NCI-H1436 treated with DMSO at 0.1 percent for 48 hours (cell line): ENCODE measurements around the gene CLDN18.

Experiments
- DNase-seq: peaks from one replicate; lab custom pipeline; 2025; lab: John Stamatoyannopoulos, UW

The CLDN18 gene

GRCh38 chr3:138062626-138063025 is 52.7 kb downstream of the CLDN18 start:
- no peak for DNase-seq

- DNase-seq, result no peak
These were observed 53.5 kb downstream of the CLDN18 start for GRCh38 chr3:138063416-138063815.

- DNase-seq, result no peak
These were observed 56.0 kb downstream of the CLDN18 start for GRCh38 chr3:138065949-138066348.

- no peak for DNase-seq
These were observed 56.4 kb downstream of the CLDN18 start for GRCh38 chr3:138066383-138066782.

GRCh38 chr3:138066972-138067371 is 57.0 kb downstream of the CLDN18 start:
- DNase-seq, result no peak

- DNase-seq, result no peak
These were observed 58.1 kb downstream of the CLDN18 start for GRCh38 chr3:138068046-138068445.

GRCh38 chr3:138068579-138069174 is 58.7 kb downstream of the CLDN18 start:
- DNase-seq, result peak; percentile 9

GRCh38 chr3:138070006-138070405 is 60.0 kb downstream of the CLDN18 start:
- no peak for DNase-seq

GRCh38 chr3:138072796-138073195 is 62.8 kb downstream of the CLDN18 start:
- no peak for DNase-seq

- no peak for DNase-seq
These were observed 68.1 kb downstream of the CLDN18 start for GRCh38 chr3:138078096-138078495.

- DNase-seq, result no peak
These were observed 69.0 kb downstream of the CLDN18 start for GRCh38 chr3:138078901-138079344.

GRCh38 chr3:138079901-138080300 is 69.9 kb downstream of the CLDN18 start:
- DNase-seq, result no peak

- no peak for DNase-seq
These were observed 71.6 kb downstream of the CLDN18 start for GRCh38 chr3:138081371-138082084.

- no peak for DNase-seq
These were observed 72.4 kb downstream of the CLDN18 start for GRCh38 chr3:138082085-138082991.

- no peak for DNase-seq
These were observed 73.0 kb downstream of the CLDN18 start for GRCh38 chr3:138082992-138083386.
